NT2/D1 (cell line): ENCODE measurements around the gene PCYOX1L.

Experiments used
- SUZ12 ChIP-seq: IDR thresholded peaks from 2 replicates; pipeline ENCODE4 v1.6.1; 2011; ENCODE audit not compliant: insufficient read length, insufficient read depth; ENCODE audit errors: extremely low read depth
- YY1 ChIP-seq: IDR thresholded peaks from 2 replicates; pipeline ENCODE4 v1.6.1; 2011; ENCODE audit not compliant: insufficient read length, insufficient read depth
- ZNF274 ChIP-seq: IDR thresholded peaks from 2 replicates; pipeline ENCODE4 v1.6.1; 2011; ENCODE audit warnings: mild to moderate bottlenecking, low read depth, low read length

GRCh38 chr5:149416987-149417710 lies 59.3 kb downstream of the PCYOX1L start:
- no peak for TF ChIP-seq ZNF274
- TF ChIP-seq YY1: no peak
- no peak for TF ChIP-seq SUZ12
